Liver (tissue), 9 donors: ENCODE measurements around the gene TAF1B. TPM values are rescaled to one million over a fixed set of nuclear protein-coding genes. Genes with fewer than 3 reads are reported as not detected.

Experiments used
- DNase-seq: peaks from one replicate; pipeline ENCODE4 v3.0.0-alpha.2; 2017; ENCODE audit warnings: low spot score
- H3K27ac ChIP-seq, 2 donors: one replicate each; pipeline ENCODE4 v1.7.0; 2013; ENCODE audit warnings: inconsistent platforms in 2 of 2, low read length in 2 of 2, control low read depth in 1 of 2, low read depth in 1 of 2, mild to moderate bottlenecking in 1 of 2
- H3K27me3 ChIP-seq, 4 donors: one replicate each; pipeline versions ENCODE4 v1.6.1 to v1.7.0; 2013; ENCODE audit warnings: low read length in 3 of 4, inconsistent platforms in 1 of 4, mild to moderate bottlenecking in 1 of 4, moderate library complexity in 1 of 4; ENCODE audit not compliant: control insufficient read depth in 4 of 4, insufficient read depth in 4 of 4
- H3K36me3 ChIP-seq, 4 donors: one replicate each; pipeline versions ENCODE4 v1.6.1 to v1.7.0; 2013; ENCODE audit warnings: low read length in 3 of 4, mild to moderate bottlenecking in 3 of 4, low read depth in 1 of 4, moderate library complexity in 1 of 4; ENCODE audit not compliant: control insufficient read depth in 4 of 4, insufficient read depth in 3 of 4
- H3K4me1 ChIP-seq, 4 donors: one replicate each; pipeline versions ENCODE4 v1.6.1 to v1.7.0; 2013; ENCODE audit warnings: low read length in 3 of 4, mild to moderate bottlenecking in 3 of 4, moderate library complexity in 1 of 4; ENCODE audit not compliant: control insufficient read depth in 4 of 4, insufficient read depth in 4 of 4
- H3K4me3 ChIP-seq, 3 donors: one replicate each; pipeline versions ENCODE4 v1.6.1 to v1.7.0; 2013; ENCODE audit warnings: low read length in 3 of 3, control low read depth in 1 of 3, low read depth in 1 of 3, mild to moderate bottlenecking in 1 of 3
- H3K9ac ChIP-seq, 2 donors: one replicate each; pipeline ENCODE4 v1.7.0; 2013; ENCODE audit warnings: low read length in 2 of 2, mild to moderate bottlenecking in 2 of 2, moderate library complexity in 2 of 2, control low read depth in 1 of 2, low read depth in 1 of 2
- H3K9me3 ChIP-seq, 4 donors: one replicate each; pipeline versions ENCODE4 v1.6.1 to v1.7.0; 2013; ENCODE audit warnings: low read length in 3 of 4; ENCODE audit not compliant: control insufficient read depth in 4 of 4
- ATF3 ChIP-seq: IDR thresholded peaks from 2 replicates; pipeline ENCODE4 v1.6.1; 2016; ENCODE audit warnings: antibody characterized with exemption
- CTCF ChIP-seq: fragments of 150-350 bp; IDR thresholded peaks from 2 replicates; pipeline ENCODE4 v1.5.1; 2017; ENCODE audit warnings: improper control_type of control experiment, low read depth, low read length; ENCODE audit not compliant: missing input control
- EGR1 ChIP-seq, 2 donors: IDR thresholded peaks; 2 replicates each; pipeline ENCODE4 v1.6.1; 2016 to 2018; ENCODE audit warnings: antibody characterized with exemption in 2 of 2, low read depth in 2 of 2
- FOXA1 ChIP-seq: IDR thresholded peaks from 2 replicates; pipeline ENCODE4 v1.6.1; 2016; ENCODE audit warnings: antibody characterized with exemption
- FOXA2 ChIP-seq: IDR thresholded peaks from 2 replicates; pipeline ENCODE4 v1.6.1; 2016; ENCODE audit warnings: antibody characterized with exemption
- GABPA ChIP-seq, 2 donors: IDR thresholded peaks in 1 of 2; conservative IDR thresholded peaks in 1 of 2; 2 replicates each; pipeline ENCODE4 v1.6.1; 2016; ENCODE audit warnings: antibody characterized with exemption in 2 of 2, mild to moderate bottlenecking in 1 of 2, moderate library complexity in 1 of 2
- HNF4A ChIP-seq, 2 donors: conservative IDR thresholded peaks; 2 replicates each; pipeline ENCODE4 v1.6.1; 2016; ENCODE audit warnings: antibody characterized with exemption in 2 of 2, mild to moderate bottlenecking in 2 of 2
- HNF4G ChIP-seq: IDR thresholded peaks from 2 replicates; pipeline ENCODE4 v1.6.1; 2016; ENCODE audit warnings: antibody characterized with exemption
- JUND ChIP-seq, 2 donors: IDR thresholded peaks; 2 replicates each; pipeline ENCODE4 v1.6.1; 2016; ENCODE audit warnings: antibody characterized with exemption in 2 of 2
- MAX ChIP-seq: IDR thresholded peaks from 2 replicates; pipeline ENCODE4 v1.6.1; 2016; ENCODE audit warnings: antibody characterized with exemption
- NR2F2 ChIP-seq: IDR thresholded peaks from 2 replicates; pipeline ENCODE4 v1.6.1; 2016; ENCODE audit warnings: antibody characterized with exemption
- RAD21 ChIP-seq, 2 donors: IDR thresholded peaks; 2 replicates each; pipeline ENCODE4 v1.6.1; 2016; ENCODE audit warnings: antibody characterized with exemption in 2 of 2, mild to moderate bottlenecking in 2 of 2
- REST ChIP-seq: IDR thresholded peaks from 2 replicates; pipeline ENCODE4 v1.6.1; 2016; ENCODE audit warnings: antibody characterized with exemption, mild to moderate bottlenecking
- RXRA ChIP-seq, 2 donors: IDR thresholded peaks; 2 replicates each; pipeline ENCODE4 v1.6.1; 2017 to 2018; ENCODE audit warnings: antibody characterized with exemption in 2 of 2, mild to moderate bottlenecking in 1 of 2
- SP1 ChIP-seq: IDR thresholded peaks from 2 replicates; pipeline ENCODE4 v1.6.1; 2018; ENCODE audit warnings: antibody characterized with exemption, mild to moderate bottlenecking
- TAF1 ChIP-seq: conservative IDR thresholded peaks from 2 replicates; pipeline ENCODE4 v1.6.1; 2016; ENCODE audit warnings: antibody characterized with exemption, mild to moderate bottlenecking
- YY1 ChIP-seq: IDR thresholded peaks from 2 replicates; pipeline ENCODE4 v1.6.1; 2016; ENCODE audit warnings: antibody characterized with exemption, mild to moderate bottlenecking
- ZBTB33 ChIP-seq: IDR thresholded peaks from 2 replicates; pipeline ENCODE4 v1.6.1; 2016; ENCODE audit warnings: antibody characterized with exemption
- WGBS: extraction: QIAGEN DNeasy Blood & Tissue Kit; methylation state at CpG from one replicate; pipeline ENCODE4 v1.1.7; 2013; 5-methylcytosine and 5-hydroxymethylcytosine counted together
- polyA plus RNA-seq, 2 donors: library from polyadenylated mRNA; stranded (reverse) in 1 of 2; unstranded in 1 of 2; fragments of 200-250 nt in 1 of 2; fragments of >200 nt in 1 of 2; fragmentation: Nextera tagmentation in 1 of 2; extraction: Ambion mirVana in 1 of 2; gene quantifications; one replicate each; pipeline versions ENCODE4 v1.2.1 to v1.2.3, GENCODE V29; 2013 to 2015
- total RNA-seq, 2 donors: library from RNA; depleted of rRNA; stranded (reverse); fragments of >200 nt; gene quantifications; one replicate each; pipeline ENCODE4 v1.2.3, GENCODE V29; 2014
- donor health status: healthy.
- donor health status: healthy.
- donor health status: healthy.
- donor health status: healthy.
- donor health status: healthy.

TAF1B gene
- total and polyA plus RNA-seq, 4 donors, result 3.1 to 17.2 (median 5.6) TPM

GRCh38 chr2:9966491-9967022, 123.3 kb downstream of the TAF1B start:
- Histone ChIP-seq H3K36me3 (peaks cover 2 to 35% (median 14%) of the 10 kb centered on the region in 4 donors), H3K4me3 (no peak overlapping the region), H3K27ac (no peak overlapping the region), H3K9me3 (no peaks in the 10 kb centered on the region), H3K27me3 (no peaks in the 10 kb centered on the region), H3K4me1 (no peaks in the 10 kb centered on the region), H3K9ac (no peak overlapping the region)
- DNase-seq, result no peak
- WGBS, result 87% methylated on average over 3 of the region's 3 CpGs
- TF ChIP-seq HNF4G (no peak), FOXA1 (no peak), TAF1 (no peak), GABPA (IDR thresholded peaks at IDR 0.05 in 1 of 2, conservative IDR thresholded peaks at IDR 0.05 in 1 of 2) (no peak), YY1 (no peak)

GRCh38 chr2:9967053-9967775, 123.9 kb downstream of the TAF1B start:
- no peak overlapping the region for H3K4me3 ChIP-seq
- H3K27me3 ChIP-seq, result no peaks in the 10 kb centered on the region
- no peak for DNase-seq
- 92% methylated on average over 11 of the region's 11 CpGs for WGBS
- no peaks in the 10 kb centered on the region for H3K4me1 ChIP-seq
- TF ChIP-seq CTCF (no peak), EGR1 (IDR thresholded peaks at IDR 0.05; ENCODE audit: low read depth in 2 of 2) (no peak), TAF1 (no peak), FOXA2 (no peak), NR2F2 (no peak), REST (no peak), FOXA1 (no peak), ATF3 (no peak), HNF4G (no peak), YY1 (no peak), HNF4A (conservative IDR thresholded peaks at IDR 0.05) (no peak), ZBTB33 (no peak), RAD21 (IDR thresholded peaks at IDR 0.05) (no peak), MAX (no peak), GABPA (IDR thresholded peaks at IDR 0.05 in 1 of 2, conservative IDR thresholded peaks at IDR 0.05 in 1 of 2) (no peak), RXRA (IDR thresholded peaks at IDR 0.05) (no peak), JUND (IDR thresholded peaks at IDR 0.05) (no peak), SP1 (no peak)
- H3K36me3 ChIP-seq, result peaks cover 2 to 33% (median 14%) of the 10 kb centered on the region in 4 donors
- no peaks in the 10 kb centered on the region for H3K9me3 ChIP-seq
- no peak overlapping the region for H3K27ac ChIP-seq
- H3K9ac ChIP-seq, result no peak overlapping the region
